Esophagus mucosa (tissue), 1 donor: Measurements from ENCODE around the gene CCDC137. TPM values are rescaled to one million over a fixed set of nuclear protein-coding genes. Genes with fewer than 3 reads are reported as not detected.

ENCODE experiments used
- ATAC-seq: fragments of 200-7000 bp; cut with Tn5 transposase; one replicate; pipeline ENCODE4 v1.9.1; 2020
- total RNA-seq: library from RNA; stranded (reverse); gene quantifications from one replicate; pipeline ENCODE4 v1.2.4, GENCODE V29; 2023
- donor health status: DM: yes; HTN: yes; CAD: no.

The CCDC137 gene
- total RNA-seq, 1 donor from 2014 or later = 21.4 TPM

GRCh38 chr17:81702934-81703746 lies 36.6 kb downstream of the CCDC137 start, which contains the start of gene MRPL12:
TSS of gene MRPL12 (plus strand) at chr17:81703367. CDS start at chr17:81703502, 135 bp downstream.
- ATAC-seq = peak; percentile 90

- peak; percentile 12 for ATAC-seq
Observed at GRCh38 chr17:81703747-81704654, 37.5 kb downstream of the CCDC137 start.

GRCh38 chr17:81705518-81706231 lies 39.1 kb downstream of the CCDC137 start:
- no peak for ATAC-seq

GRCh38 chr17:81706232-81706611 lies 39.7 kb downstream of the CCDC137 start:
- ATAC-seq = no peak

GRCh38 chr17:81706757-81707624 lies 40.5 kb downstream of the CCDC137 start:
- no peak for ATAC-seq

GRCh38 chr17:81707725-81708646 lies 41.4 kb downstream of the CCDC137 start:
- ATAC-seq = no peak

GRCh38 chr17:81708739-81709185 lies 42.2 kb downstream of the CCDC137 start:
- ATAC-seq = no peak

GRCh38 chr17:81710514-81711308 lies 44.2 kb downstream of the CCDC137 start:
- ATAC-seq = peak; percentile 6

- ATAC-seq = peak; percentile 84
Observed at GRCh38 chr17:81711814-81712467, 45.4 kb downstream of the CCDC137 start, which contains the start of gene SLC25A10. TSS of gene SLC25A10 (plus strand) at chr17:81712284. CDS start at chr17:81712427, 143 bp downstream.

- peak; percentile 21 for ATAC-seq
Observed at GRCh38 chr17:81712468-81713003, 46.0 kb downstream of the CCDC137 start.

- ATAC-seq = no peak
Observed at GRCh38 chr17:81713004-81713555, 46.5 kb downstream of the CCDC137 start.

GRCh38 chr17:81713556-81714411 lies 47.2 kb downstream of the CCDC137 start:
- ATAC-seq = no peak

GRCh38 chr17:81714412-81715106 lies 48.0 kb downstream of the CCDC137 start:
- ATAC-seq = no peak

GRCh38 chr17:81715107-81715871 lies 48.8 kb downstream of the CCDC137 start:
- no peak for ATAC-seq

- ATAC-seq = no peak
Observed at GRCh38 chr17:81715872-81716673, 49.5 kb downstream of the CCDC137 start.
